Measurements from ENCODE around the gene ITIH2.

ITIH2 gene

GRCh38 chr10:7666253-7667023 is 36.7 kb upstream of the ITIH2 start, which contains the start of gene ITIH5:
Gene ITIH5, minus strand, starts transcription at chr10:7666966. Its CDS starts 74 bp downstream, at chr10:7666892.
- TF ChIP-seq CTCF (IDR thresholded peaks at IDR 0.05; ENCODE audit: borderline replicate concordance, extremely low read depth, low read length, poor library complexity, severe bottlenecking), result no peak
- TF ChIP-seq EZH2 (IDR thresholded peaks at IDR 0.05; ENCODE audit: borderline replicate concordance, low read depth, low read length, severe bottlenecking), result no peak
- H3K4me2 ChIP-seq (ENCODE audit: insufficient read depth, low read length), result no peak within 1 kb of the TSS
- no peaks in the 10 kb centered on the region for H4K20me1 ChIP-seq (ENCODE audit: insufficient read depth, low read length)
- no peaks in the 10 kb centered on the region for H3K4me1 ChIP-seq (ENCODE audit: insufficient read depth, low read length)
- no peaks in the 10 kb centered on the region for H3K27me3 ChIP-seq (ENCODE audit: insufficient read depth, low read length, poor library complexity)
- no peaks in the 10 kb centered on the region for H3K79me2 ChIP-seq (ENCODE audit: insufficient read depth, low read length)
- DNase-seq (no peak), ATAC-seq (ENCODE audit: insufficient read depth, low read depth) (no peak)
- H2AFZ ChIP-seq (ENCODE audit: low read depth, low read length), result no peak within 1 kb of the TSS
- H3K4me3 ChIP-seq (ENCODE audit: low read depth in 1 of 2, low read length in 2 of 2), result no peak within 1 kb of the TSS
- no peaks in the 10 kb centered on the region for H3K9me3 ChIP-seq (ENCODE audit: insufficient read depth, low read length, severe bottlenecking)
- H3K9ac ChIP-seq (ENCODE audit: low read depth, low read length), result no peak within 1 kb of the TSS
- no peaks in the 10 kb centered on the region for H3K36me3 ChIP-seq (ENCODE audit: insufficient read depth, low read length)
- no peak within 1 kb of the TSS for H3K27ac ChIP-seq (ENCODE audit: low read length)

GRCh38 chr10:7667262-7668141 is 35.6 kb upstream of the ITIH2 start:
- no peak overlapping the region for H3K4me3 ChIP-seq (ENCODE audit: low read depth in 1 of 2, low read length in 2 of 2)
- H3K36me3 ChIP-seq (ENCODE audit: insufficient read depth, low read length), result no peaks in the 10 kb centered on the region
- H3K9ac ChIP-seq (ENCODE audit: low read depth, low read length), result no peak overlapping the region
- H3K9me3 ChIP-seq (ENCODE audit: insufficient read depth, low read length, severe bottlenecking), result no peaks in the 10 kb centered on the region
- no peak for DNase-seq
- TF ChIP-seq EZH2 (IDR thresholded peaks at IDR 0.05; ENCODE audit: borderline replicate concordance, low read depth, low read length, severe bottlenecking) (no peak), CTCF (IDR thresholded peaks at IDR 0.05; ENCODE audit: borderline replicate concordance, extremely low read depth, low read length, poor library complexity, severe bottlenecking) (no peak)
- no peaks in the 10 kb centered on the region for H3K27me3 ChIP-seq (ENCODE audit: insufficient read depth, low read length, poor library complexity)
- H3K79me2 ChIP-seq (ENCODE audit: insufficient read depth, low read length), result no peaks in the 10 kb centered on the region
- ATAC-seq (ENCODE audit: insufficient read depth, low read depth), result no peak
- H2AFZ ChIP-seq (ENCODE audit: low read depth, low read length), result no peak overlapping the region
- H4K20me1 ChIP-seq (ENCODE audit: insufficient read depth, low read length), result no peaks in the 10 kb centered on the region
- H3K27ac ChIP-seq (ENCODE audit: low read length), result no peak overlapping the region
- H3K4me1 ChIP-seq (ENCODE audit: insufficient read depth, low read length), result no peaks in the 10 kb centered on the region
- no peak overlapping the region for H3K4me2 ChIP-seq (ENCODE audit: insufficient read depth, low read length)

- TF ChIP-seq CTCF (IDR thresholded peaks at IDR 0.05; ENCODE audit: borderline replicate concordance, extremely low read depth, low read length, poor library complexity, severe bottlenecking), result no peak
- no peak for TF ChIP-seq EZH2 (IDR thresholded peaks at IDR 0.05; ENCODE audit: borderline replicate concordance, low read depth, low read length, severe bottlenecking)
- Histone ChIP-seq H3K36me3 (ENCODE audit: insufficient read depth, low read length) (no peaks in the 10 kb centered on the region), H3K4me1 (ENCODE audit: insufficient read depth, low read length) (no peaks in the 10 kb centered on the region)
These were observed 33.0 kb upstream of the ITIH2 start for GRCh38 chr10:7670157-7670556.

More at GRCh38 chr10:7670157-7670556, 33.0 kb upstream of the ITIH2 start:
- Histone ChIP-seq H3K27ac (ENCODE audit: low read length) (no peak overlapping the region), H4K20me1 (ENCODE audit: insufficient read depth, low read length) (no peaks in the 10 kb centered on the region), H3K4me3 (ENCODE audit: low read depth in 1 of 2, low read length in 2 of 2) (no peak overlapping the region), H3K4me2 (ENCODE audit: insufficient read depth, low read length) (no peak overlapping the region), H3K9me3 (ENCODE audit: insufficient read depth, low read length, severe bottlenecking) (no peaks in the 10 kb centered on the region), H3K79me2 (ENCODE audit: insufficient read depth, low read length) (no peaks in the 10 kb centered on the region), H3K27me3 (ENCODE audit: insufficient read depth, low read length, poor library complexity) (no peaks in the 10 kb centered on the region), H2AFZ (ENCODE audit: low read depth, low read length) (no peak overlapping the region), H3K9ac (ENCODE audit: low read depth, low read length) (no peak overlapping the region)
- DNase-seq (no peak), ATAC-seq (ENCODE audit: insufficient read depth, low read depth) (no peak)
